DMS153 (cell line): ENCODE results near the gene EPB41L4A.
"Not testable (repeated sequence)": the region's sequence is repeated elsewhere in the genome, so short reads cannot be mapped to it uniquely, and the experiment has no call there.

ENCODE experiments used
- DNase-seq: peaks from one replicate; lab custom pipeline; 2025; lab: John Stamatoyannopoulos, UW

Gene EPB41L4A

DNA sequence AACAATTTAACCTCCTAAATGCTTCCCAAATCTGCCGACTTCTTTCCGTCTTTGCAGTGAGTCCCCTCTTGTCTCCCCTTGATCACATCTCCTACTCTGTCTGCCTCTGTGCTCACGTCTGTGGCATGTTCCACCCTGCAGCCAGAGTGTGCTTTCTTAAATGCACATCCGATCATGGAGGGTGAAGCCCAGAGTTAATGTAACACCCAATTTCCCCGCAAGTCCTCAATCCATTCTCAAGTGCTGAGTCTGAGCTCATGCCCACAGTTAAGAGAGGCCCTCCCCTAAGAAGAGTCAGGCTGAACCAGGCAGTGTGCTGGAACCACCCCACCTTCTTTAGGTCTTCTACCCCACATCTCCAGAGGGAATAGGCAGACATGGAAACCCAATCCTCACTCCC lies 164.8 kb downstream of the EPB41L4A start:
- DNase-seq, result no peak

DNA sequence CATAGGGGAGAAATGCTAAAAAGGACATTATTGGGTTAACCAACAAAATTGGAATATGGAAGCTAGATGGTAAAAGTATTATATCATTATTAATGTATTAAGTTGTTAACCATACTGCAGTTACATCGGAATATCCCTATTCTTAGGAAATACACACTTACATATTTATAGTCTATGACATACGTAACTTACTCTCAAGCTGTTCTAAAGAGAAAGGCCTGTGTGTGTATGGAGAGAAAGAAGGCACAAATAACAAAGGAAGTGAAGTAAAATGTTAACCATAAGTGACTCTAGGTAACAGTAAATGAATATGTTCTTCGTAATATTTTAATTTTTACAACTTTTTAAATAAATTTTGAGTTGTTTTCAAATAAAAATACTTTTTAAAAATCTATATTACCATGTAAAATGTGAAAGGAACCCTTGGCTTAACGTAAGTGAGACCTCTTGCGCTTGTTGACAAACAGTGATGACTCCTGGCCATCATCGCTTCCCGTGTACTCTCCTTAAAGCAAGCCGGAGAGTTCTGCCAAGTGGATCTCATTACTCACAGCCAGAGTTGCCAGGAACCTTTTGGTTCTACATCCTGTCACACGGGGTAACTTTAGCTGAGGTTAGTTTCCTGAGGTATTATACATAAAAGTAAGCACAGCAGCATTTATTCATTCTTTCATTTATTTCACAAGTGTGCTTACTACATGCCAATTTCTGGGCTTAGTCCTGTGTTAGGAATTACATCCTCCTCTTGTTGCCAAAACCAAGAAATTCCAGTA lies 165.4 kb downstream of the EPB41L4A start:
- DNase-seq, result no peak

DNA sequence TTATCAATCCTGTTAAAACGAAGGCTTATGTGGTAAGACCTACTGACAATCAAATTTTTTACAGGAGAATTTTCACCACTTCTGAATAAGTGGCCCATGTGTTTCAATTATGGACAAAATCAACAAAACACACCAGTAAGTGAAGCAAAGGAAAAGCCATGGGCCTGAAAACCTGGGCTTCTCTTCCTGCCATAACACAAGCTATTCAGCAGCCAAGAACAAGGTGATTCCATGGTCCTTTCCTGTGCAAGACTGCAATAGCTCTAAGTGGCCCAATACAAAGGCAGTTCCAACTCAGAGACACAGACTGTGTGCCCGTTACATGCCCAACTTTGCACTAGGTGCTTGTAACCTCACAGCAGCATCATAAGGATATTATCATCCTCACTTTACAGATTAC lies 168.5 kb downstream of the EPB41L4A start:
- DNase-seq, result no peak

DNA sequence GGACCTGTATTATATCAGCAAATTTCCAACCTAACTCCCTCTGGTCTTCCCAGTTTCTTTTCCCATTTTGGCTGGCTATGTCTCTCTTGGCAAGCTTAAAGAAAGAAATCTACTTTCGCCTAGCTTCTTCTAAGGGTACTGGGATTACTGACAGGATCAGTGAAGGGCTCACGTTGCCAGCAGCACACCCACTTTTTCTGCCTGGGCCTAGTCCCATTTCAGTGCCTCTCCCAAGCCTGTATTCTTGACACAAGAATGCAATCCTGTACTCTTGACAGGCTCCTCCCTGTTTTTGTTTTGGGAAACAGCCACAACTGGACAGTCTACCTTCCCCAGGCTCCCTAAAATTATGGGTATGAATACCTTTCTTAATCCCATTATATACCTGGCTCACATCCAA lies 170.5 kb downstream of the EPB41L4A start:
- no peak for DNase-seq

DNA sequence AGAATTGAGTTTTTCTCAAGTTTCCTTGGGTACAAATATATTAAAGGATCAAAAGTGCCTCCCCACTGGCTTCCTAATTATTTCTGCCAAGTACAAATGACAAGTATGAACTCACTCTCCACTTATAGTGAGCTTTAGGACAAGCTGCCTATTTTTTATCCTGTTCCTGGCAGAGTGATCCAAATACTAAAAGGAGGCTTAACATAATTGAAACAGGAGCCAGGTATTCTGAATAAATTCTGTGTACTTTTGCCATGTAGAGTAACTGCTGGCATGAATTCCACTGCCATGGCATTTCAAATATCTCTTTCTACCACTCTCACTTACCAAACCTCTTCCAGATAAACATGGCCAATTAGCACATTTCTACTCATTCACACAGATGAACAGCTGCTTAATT lies 171.1 kb downstream of the EPB41L4A start:
- no peak for DNase-seq

DNA sequence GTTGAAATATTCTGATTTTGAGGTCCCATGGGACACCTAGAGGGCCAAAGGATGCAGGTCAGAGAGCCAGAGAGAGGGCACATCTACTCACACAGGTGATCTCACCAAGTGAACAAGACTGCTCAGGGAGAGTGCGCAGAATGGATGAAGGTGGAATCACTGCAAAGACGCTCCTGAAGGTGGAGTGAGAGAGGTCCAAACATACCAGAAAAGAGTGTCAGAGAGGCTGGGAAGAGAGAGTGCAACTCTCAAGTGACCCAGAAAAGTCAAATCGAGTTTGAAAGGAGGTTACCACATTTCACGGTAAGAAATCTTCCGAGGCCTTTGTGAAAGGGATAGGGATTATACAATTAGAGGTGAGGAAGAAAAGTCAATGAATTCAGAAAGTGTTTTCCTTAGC lies 173.4 kb downstream of the EPB41L4A start:
- DNase-seq, result no peak

DNA sequence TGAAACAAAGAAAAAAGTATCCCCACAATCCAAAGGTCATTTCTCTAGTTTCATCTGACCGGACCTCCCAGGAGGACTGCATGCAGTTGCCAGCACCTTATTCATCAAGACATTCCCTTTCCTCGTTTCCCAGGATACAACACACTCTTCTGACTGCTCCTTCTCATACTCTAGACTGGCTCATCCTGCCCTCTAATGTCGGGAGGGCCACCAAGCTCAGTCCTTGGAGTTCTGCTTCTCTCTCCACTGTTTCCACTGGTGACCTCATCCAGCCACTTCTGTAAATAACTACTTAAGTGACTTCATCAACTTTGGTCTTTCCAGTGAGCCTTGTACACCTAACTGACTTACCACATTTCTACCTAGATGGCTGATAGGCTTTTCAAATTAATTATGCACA lies 179.1 kb downstream of the EPB41L4A start:
- no peak for DNase-seq

DNA sequence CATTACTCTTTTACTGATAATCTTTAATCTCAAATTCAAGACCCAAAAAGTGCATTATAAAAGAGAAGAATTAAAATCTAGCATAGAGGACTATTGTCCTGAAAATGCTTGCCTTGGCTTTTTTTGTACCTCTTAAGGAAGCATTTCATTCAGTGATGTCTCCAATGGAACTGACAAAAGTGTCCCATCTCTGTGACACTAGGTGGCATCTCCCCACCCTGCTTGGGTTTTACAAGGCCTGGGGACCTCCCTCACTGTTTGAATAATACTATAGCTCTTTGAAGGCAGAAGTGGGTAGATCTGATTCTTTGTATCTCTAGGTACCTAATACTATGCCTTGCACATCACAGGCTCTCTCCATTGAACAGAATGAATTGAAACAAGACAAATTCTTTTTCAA lies 180.6 kb downstream of the EPB41L4A start:
- DNase-seq, result no peak

DNA sequence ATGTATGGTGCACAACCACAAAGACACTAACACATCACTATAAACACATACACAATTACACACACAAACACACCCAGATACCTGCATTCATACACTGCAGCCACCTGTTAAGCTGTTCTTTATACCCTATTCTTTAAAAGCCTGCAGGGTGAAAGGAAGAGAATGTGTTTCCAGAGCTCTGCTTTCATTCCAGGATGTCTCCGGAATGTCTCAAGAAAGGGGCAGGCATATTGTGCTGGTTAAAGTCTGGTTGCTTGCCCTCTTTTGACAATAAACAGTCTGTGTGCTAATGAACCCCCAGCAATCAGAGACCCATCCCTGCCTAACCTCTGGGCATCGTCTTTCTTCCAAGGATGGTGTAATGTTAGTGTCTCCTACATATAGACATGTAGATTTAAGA lies 181.6 kb downstream of the EPB41L4A start:
- no peak for DNase-seq

DNA sequence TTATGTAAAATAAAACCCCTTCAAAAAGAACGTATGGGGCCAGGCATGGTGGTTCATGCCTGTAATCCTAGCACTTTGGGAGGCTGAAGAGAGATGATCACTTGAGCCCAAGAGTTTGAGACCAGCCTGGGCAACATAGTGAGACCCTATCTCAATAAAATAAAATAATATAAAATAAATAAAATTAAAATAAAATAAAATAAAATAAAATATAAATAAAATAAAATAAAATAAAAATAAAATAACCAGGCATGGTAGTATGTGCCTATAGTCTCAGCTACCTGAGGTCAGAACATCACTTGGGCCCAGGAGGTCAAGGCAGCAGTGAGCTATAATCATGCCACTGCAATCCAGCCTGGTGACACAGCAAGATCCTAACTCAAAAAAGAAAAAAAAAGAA lies 185.1 kb downstream of the EPB41L4A start:
- no peak for DNase-seq

DNA sequence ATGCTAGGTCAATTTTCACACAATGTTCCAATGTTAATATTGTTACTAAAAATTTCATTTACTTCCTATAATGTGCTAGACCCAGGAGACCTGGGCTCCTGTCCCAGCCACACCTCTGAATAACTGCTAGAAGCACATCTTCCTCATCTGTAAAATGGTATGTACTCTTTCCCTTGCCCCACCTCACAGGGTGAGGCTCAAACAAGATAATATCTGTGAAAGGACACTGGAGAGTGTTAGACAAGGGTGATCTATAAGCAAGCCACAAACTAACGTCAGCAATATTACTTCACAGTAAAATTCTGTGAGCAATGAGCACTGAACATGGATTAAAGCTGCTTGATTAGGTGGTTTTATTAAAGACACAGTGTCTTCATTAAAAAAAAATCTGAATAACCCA lies 186.4 kb downstream of the EPB41L4A start:
- no peak for DNase-seq

DNA sequence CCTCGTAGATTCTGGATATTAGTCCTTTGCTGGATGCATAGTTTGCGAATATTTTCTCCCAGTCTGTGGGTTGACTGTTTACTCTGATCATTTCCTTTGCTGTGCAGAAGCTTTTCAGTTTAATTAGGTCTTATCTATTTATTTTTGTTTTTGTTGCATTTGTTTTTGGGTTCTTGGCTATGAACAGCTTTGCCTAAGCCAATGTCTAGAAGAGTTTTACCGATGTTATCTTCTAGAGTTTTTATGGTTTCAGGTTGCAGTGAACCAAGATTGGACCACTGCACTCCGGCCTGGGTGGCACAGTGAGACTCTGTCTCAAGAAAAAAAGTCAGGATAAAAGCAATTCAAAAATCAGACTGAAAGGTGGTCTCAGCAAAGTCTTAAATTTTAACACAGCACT lies 188.5 kb downstream of the EPB41L4A start:
- no peak for DNase-seq

DNA sequence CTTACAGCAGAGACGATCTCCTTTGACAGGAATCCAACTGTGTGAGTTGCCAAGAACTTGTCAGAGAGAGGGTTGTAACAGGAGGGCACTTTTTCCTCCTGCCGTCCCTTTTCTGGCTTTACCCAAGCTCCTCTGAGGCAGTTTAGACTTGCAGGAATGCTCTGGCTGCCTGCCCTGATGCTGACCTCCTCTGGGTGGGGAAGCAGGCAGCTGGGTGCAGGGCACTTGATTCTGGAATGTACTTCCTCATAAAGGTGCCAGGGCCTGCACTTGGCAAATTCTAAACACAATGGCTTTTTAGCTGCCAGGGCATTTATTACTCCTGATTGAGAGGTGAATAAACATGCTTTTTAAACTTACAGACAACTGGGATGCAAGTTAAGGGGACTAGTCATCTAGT lies 190.4 kb downstream of the EPB41L4A start:
- DNase-seq, result peak; percentile 54

DNA sequence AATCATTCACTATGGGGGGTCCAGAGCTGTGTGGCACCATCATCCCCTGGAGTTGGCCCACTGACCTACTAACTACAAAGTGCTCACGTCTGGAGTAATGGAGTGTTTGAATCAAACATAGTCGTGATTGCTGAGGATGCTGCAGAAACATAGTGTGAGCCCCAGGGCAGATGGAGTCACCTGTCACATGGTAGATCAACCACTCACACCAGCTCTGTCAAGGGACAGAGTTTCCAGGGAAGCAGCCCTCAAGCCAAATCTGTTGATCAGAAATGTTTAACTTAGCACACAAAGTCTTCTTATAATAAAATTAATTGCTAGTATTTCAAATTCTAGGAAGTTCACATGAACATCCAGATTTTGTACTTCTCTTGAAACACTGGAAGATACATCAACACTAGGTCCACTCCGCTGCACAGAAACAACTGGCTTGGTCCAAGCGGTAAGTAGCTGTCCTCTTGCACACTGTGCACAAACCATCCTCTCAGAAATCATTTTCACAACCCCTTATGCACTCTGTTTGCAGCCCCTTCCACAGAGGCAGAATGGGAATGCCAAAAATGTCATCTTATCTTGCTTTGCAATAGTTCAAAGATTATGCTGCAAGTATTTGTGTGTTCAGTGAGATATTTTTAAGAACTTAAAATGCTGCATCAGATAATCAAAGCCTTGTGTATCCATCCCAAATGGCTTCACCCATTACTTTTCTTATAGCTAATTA lies 191.0 kb downstream of the EPB41L4A start:
- DNase-seq, result no peak

DNA sequence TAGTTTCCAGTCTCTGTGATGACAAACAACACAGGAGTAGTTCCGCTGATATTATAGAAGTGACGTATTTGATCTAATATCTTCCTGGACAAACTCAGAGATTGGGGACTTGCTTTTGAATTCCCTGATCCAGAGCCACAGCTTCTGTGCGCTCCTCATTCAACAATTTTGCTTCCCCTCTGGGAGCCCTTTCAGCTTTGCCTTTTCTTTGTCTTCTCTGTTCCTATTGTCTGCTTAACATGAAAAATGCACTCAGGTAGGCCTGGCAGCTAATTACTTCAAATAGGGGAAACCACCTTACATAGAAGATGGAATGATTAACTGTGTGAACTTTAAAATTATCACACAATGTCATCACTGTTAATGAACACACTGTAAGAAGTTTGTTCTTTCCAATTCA lies 192.9 kb downstream of the EPB41L4A start:
- no peak for DNase-seq

DNA sequence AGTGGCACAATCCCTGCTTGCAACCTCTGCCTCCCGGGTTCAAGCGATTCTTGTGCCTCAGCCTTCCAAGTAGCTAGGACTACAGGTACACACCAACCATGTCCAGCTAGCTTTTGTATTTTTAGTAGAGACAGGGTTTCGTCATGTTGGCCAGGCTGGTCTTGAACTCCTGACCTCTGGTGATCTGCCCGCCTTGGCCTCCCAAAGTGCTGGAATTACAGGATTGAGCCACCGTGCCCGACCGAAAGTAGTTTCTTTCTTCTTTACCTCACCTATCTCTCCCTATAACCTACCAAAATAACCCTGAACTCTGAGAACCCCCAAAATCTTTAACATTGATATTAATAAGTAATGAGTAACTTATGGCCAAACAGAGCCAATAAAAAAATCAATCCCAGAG lies 196.1 kb downstream of the EPB41L4A start:
- DNase-seq, result not testable (repeated sequence)

DNA sequence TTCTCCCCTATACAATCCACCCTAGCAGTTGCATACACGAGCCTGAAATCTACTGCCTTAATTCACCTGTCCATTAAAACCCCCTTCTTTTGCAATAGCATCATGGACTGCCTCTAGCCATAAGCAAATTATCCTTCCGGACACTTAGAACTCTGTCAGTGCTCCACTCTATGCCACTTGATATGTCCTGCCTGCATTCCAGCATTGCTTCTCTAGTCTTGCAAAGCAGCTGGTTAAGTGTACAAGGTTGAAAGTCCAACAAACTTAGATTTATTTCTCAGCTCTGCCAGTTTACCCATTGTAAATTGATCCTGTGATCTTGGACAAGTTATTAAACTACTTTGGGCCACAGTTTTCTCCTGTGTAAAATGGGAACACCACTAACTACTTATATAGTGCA lies 197.9 kb downstream of the EPB41L4A start:
- no peak for DNase-seq

DNA sequence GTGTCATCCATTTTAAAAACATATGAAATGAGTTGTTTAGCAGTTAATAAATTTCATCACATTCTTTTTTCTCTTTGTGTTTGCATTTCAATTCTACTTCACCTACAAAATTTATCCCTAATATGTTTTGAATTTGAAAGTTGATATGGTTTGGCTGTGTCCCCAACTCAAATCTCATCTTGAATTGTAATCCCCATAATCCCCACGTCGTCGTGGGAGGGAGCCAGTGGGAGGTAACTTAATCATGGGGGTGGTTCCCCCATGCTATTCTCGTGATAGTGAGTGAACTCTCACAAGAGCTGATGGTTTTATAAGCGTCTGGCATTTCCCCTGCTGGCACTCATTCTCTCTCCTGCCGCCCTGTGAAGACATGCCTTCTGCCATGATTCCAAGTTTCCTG lies 200.1 kb downstream of the EPB41L4A start:
- DNase-seq, result no peak

DNA sequence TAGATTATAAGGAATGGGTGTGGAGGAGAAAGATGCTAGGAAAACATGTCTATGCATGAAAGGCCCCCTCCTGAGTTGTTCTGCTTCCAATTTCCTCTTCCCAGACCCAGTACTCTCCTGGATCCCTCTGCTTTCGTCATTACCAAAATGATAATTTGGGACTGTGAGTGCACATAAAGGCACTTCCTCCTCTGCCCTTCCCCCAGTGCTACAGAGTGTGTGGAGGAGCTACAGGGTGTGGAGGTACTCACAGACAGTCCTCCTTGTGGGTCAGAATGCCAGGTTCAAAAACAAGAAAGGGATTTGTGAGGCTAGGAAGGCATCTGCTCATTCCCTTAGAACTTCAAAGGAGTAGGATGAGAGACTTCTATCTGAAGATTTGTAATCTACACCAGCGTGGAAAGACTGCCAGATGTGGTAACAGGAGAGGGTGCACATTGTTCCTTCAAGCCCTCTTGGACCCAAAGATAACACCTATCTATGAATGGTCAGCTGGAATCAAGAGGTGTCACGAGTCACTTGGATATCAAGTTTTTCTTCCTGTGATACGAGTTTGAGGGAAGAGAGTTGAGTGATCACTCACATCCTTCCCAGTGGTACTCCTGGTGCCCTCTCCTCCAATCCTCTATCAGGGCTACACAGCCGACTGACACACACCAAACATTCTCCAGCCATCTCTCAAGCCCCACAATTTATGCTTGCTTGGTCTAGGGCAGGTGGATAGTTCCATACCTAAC lies 201.1 kb downstream of the EPB41L4A start:
- no peak for DNase-seq

DNA sequence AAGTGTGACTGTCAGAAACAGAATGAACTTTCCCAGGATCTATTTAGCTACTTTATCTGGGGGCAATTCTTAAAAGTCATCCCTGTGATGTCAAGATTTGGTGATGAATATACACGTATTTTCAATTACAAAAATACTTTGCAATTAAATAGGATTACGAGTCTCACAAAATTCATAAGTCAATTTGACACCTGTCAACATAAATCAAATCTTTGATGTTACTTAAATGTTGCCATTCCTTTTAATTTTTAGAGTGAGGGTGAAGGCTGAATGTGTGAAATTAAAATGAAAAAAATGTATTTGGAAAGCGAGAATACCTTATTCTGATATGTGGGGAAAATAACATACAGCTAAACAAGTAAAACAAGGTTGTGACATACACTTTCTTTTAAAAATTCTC lies 202.9 kb downstream of the EPB41L4A start:
- DNase-seq, result no peak

DNA sequence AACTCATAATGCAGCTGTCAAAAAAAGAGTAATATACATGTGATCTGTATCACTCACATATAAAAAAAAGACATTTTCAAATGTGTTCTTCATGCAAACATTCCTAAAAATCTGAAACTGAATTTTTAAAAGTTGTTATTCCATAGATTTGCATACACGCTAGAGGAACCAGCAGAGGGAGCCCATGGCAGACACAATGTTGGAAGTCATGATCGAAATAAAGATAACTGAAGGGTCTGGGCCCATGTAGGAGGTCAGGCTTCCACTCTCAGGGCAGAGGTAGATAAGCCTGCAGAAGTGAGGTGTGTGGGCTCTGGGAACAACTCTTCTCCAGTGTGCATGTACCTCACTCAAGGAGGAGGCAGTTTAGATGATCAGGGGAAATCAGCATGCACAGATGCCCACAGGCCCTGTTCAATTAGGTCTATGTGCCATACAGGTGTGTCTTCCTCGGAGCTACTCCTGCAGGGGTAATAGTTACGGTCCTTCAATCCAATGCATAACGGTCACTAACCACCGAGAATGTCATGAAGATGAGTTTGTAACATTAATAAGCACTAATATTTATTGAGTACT lies 208.6 kb downstream of the EPB41L4A start:
- peak; percentile 0 for DNase-seq

DNA sequence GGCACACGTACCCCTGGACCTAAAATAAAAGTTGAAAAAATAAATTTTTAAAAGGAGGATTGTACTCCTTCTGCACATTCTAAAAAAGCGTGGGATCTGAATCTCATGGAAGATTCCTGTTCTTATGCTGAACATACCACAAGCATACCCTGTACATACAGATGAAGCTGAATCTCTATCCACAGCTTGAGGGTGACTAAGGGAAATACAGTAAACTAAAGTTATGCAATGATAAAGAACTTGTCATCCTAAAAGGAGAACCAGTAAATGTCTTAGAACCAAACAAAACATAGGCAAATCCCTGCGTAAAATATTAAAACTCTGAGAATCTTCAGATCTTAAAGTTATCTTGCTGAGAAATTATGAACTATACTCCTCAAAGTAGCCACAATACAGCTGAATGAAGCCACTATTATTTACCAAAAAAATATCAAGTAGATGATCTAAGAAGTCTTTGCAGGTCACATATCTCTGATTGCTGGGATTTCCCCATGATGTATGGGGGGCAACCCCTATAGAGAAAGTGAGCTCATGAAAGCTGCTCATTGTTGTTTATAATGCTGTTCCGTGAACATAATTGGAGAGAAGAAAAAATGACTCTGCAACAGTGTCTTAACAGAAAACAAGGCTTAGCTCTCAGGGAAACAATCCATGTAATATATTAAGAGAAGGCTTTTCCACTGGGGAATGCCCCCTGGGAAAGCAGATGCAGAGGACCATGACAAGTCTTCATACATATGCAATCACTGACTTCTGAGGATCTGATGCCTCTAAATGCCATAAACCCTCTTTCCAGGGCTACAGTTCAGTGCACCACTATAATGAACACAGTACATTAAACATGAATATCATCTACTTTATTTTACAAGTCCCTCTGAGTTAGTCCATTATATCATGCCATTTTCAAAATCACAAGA lies 210.1 kb downstream of the EPB41L4A start:
- no peak for DNase-seq
